GM12878 (cell line): ENCODE measurements around the gene UAP1L1. TPM values are rescaled to one million over a fixed set of nuclear protein-coding genes. Genes with fewer than 3 reads are reported as not detected.

Source experiments
- ATAC-seq: fragments of 200-7000 bp; cut with Tn5 transposase; 3 replicates; pipeline ENCODE4 v1.9.1; 2020; ENCODE audit warnings: mild to moderate bottlenecking, moderate library complexity
- BruUV-seq: library from RNA; stranded (reverse); fragments of 400-500 nt; replicated peaks from 2 replicates; lab custom pipeline; 2021; lab: Mats Ljungman, UMichigan
- CTCF ChIA-PET: fragments of 300-600 bp; sonication (Branson Sonifier 250); formaldehyde crosslinking; extraction: SDS; loops from one replicate; lab custom pipeline; 2021; ENCODE audit warnings: inconsistent platforms; lab: Yijun Ruan, JAX
- POLR2A ChIA-PET: fragments of 350-600 bp; formaldehyde crosslinking; extraction: SDS; loops from one replicate; lab custom pipeline; 2021; ENCODE audit warnings: inconsistent platforms; lab: Charles Lee
- RAD21 ChIA-PET: fragments of 300-600 bp; sonication (Branson Sonifier 250); formaldehyde crosslinking; loops from one replicate; lab custom pipeline; 2023; ENCODE audit warnings: antibody characterized with exemption; ENCODE audit not compliant: unreplicated experiment; lab: Charles Lee
- SMC1A ChIA-PET: fragments of 300-600 bp; sonication (Branson Sonifier 250); formaldehyde crosslinking; loops from one replicate; lab custom pipeline; 2023; ENCODE audit not compliant: unreplicated experiment, uncharacterized antibody; lab: Charles Lee
- DNase-seq: peaks from one replicate; pipeline ENCODE4 v3.0.0-alpha.2; 2011; ENCODE audit warnings: low read depth, low spot score
- FAIRE-seq: peaks from 3 replicates; lab custom pipeline; 2011; peaks lifted over from hg19 to GRCh38; lab: Jason Lieb, UNC
- H2AFZ ChIP-seq: 2 replicates; pipeline ENCODE4 v1.6.0; 2011; ENCODE audit warnings: low read depth, low read length, control low read depth; ENCODE audit not compliant: control insufficient read depth
- H3K27ac ChIP-seq: 2 replicates; pipeline ENCODE4 v1.5.1; 2011; ENCODE audit warnings: control low read depth; ENCODE audit not compliant: control insufficient read depth, insufficient read depth
- H3K27me3 ChIP-seq, 2 experiments: replicated peaks in 1 of 2; 2 replicates each; pipeline versions ENCODE4 v1.6.0 to v1.6.1; 2011; ENCODE audit warnings: low read length in 1 of 2; ENCODE audit not compliant: control insufficient read depth in 2 of 2, insufficient read depth in 2 of 2
- H3K36me3 ChIP-seq, 2 experiments: 2 replicates each; pipeline ENCODE4 v1.5.1; 2011; ENCODE audit warnings: low read length in 1 of 2; ENCODE audit not compliant: control insufficient read depth in 2 of 2, insufficient read depth in 2 of 2
- H3K4me1 ChIP-seq: 2 replicates; pipeline ENCODE4 v1.6.1; 2011; ENCODE audit warnings: mild to moderate bottlenecking, low read length, moderate library complexity, mixed read lengths; ENCODE audit not compliant: control insufficient read depth, insufficient read depth
- H3K4me2 ChIP-seq: 2 replicates; pipeline ENCODE4 v1.6.0; 2011; ENCODE audit warnings: control low read depth; ENCODE audit not compliant: control insufficient read depth, insufficient read depth
- H3K4me3 ChIP-seq: fragments of 200-600 bp; sonication (generic); 2 replicates; pipeline ENCODE4 v1.5.1; 2016
- H3K79me2 ChIP-seq: 2 replicates; pipeline ENCODE4 v1.6.0; 2011; ENCODE audit warnings: low read length; ENCODE audit not compliant: control insufficient read depth, insufficient read depth
- H3K9ac ChIP-seq: 2 replicates; pipeline ENCODE4 v1.8.0; 2011; ENCODE audit warnings: low read length, control low read depth, mixed read lengths; ENCODE audit not compliant: control insufficient read depth, insufficient read depth
- H3K9me3 ChIP-seq: replicated peaks from 3 replicates; pipeline ENCODE4 v1.5.1; 2011; ENCODE audit warnings: mild to moderate bottlenecking, low read length; ENCODE audit not compliant: control insufficient read depth, insufficient read depth
- H4K20me1 ChIP-seq: 2 replicates; pipeline ENCODE4 v1.6.0; 2011; ENCODE audit not compliant: control insufficient read depth, insufficient read depth
- ATF7 ChIP-seq: fragments of 450-650 bp; IDR thresholded peaks from 2 replicates; pipeline ENCODE4 v1.6.1; 2016; ENCODE audit warnings: low read depth, mild to moderate bottlenecking
- CEBPZ ChIP-seq: fragments of 150-350 bp; IDR thresholded peaks from 2 replicates; pipeline ENCODE4 v1.6.1; 2016; ENCODE audit warnings: low read depth, low read length
- FOS ChIP-seq: IDR thresholded peaks from 3 replicates; pipeline ENCODE4 v1.6.1; 2011; ENCODE audit warnings: borderline replicate concordance; ENCODE audit not compliant: insufficient read length; ENCODE audit errors: extremely low read depth
- GATAD2B ChIP-seq: fragments of 450-650 bp; conservative IDR thresholded peaks from 2 replicates; pipeline ENCODE4 v1.6.1; 2017; ENCODE audit warnings: low read depth, mild to moderate bottlenecking, moderate library complexity
- HCFC1 ChIP-seq: fragments of 150-350 bp; IDR thresholded peaks from 2 replicates; pipeline ENCODE4 v1.6.1; 2014; ENCODE audit warnings: low read length
- IRF4 ChIP-seq: IDR thresholded peaks from 2 replicates; pipeline ENCODE4 v1.6.1; 2011; ENCODE audit warnings: low read depth, low read length
- KAT2A ChIP-seq: conservative IDR thresholded peaks from 2 replicates; pipeline ENCODE4 v1.6.1; 2011; ENCODE audit warnings: low read depth, low read length; ENCODE audit not compliant: control insufficient read depth
- MEF2B ChIP-seq: fragments of 450-650 bp; IDR thresholded peaks from 2 replicates; pipeline ENCODE4 v1.6.1; 2018; ENCODE audit warnings: mild to moderate bottlenecking, moderate library complexity; ENCODE audit not compliant: partially characterized antibody, poor library complexity, severe bottlenecking
- PAX5 ChIP-seq: IDR thresholded peaks from 2 replicates; pipeline ENCODE4 v1.6.1; 2011; ENCODE audit warnings: low read depth, low read length, borderline replicate concordance
- PML ChIP-seq: IDR thresholded peaks from 2 replicates; pipeline ENCODE4 v1.6.1; 2012; ENCODE audit warnings: low read length, inconsistent platforms
- POLR2A ChIP-seq: IDR thresholded peaks from 2 replicates; pipeline ENCODE4 v1.6.1; 2011; ENCODE audit warnings: low read depth, mild to moderate bottlenecking, low read length
- RAD51 ChIP-seq: fragments of 450-650 bp; IDR thresholded peaks from 2 replicates; pipeline ENCODE4 v1.6.1; 2016; ENCODE audit warnings: moderate library complexity, mild to moderate bottlenecking, inconsistent platforms
- RBBP5 ChIP-seq: fragments of 200-600 bp; sonication (generic); conservative IDR thresholded peaks from 2 replicates; pipeline ENCODE4 v1.6.1; 2016
- SKIL ChIP-seq: fragments of 450-650 bp; IDR thresholded peaks from 2 replicates; pipeline ENCODE4 v1.6.1; 2017; ENCODE audit warnings: mild to moderate bottlenecking, low read depth, inconsistent platforms; ENCODE audit not compliant: poor library complexity, severe bottlenecking
- SMC3 ChIP-seq: IDR thresholded peaks from 2 replicates; pipeline ENCODE4 v1.6.1; 2011; ENCODE audit warnings: low read length, improper control_type of control experiment, borderline replicate concordance
- SP1 ChIP-seq: IDR thresholded peaks from one replicate; pipeline ENCODE4 v1.6.1; 2011; ENCODE audit warnings: low read depth, low read length
- ZNF217 ChIP-seq: fragments of 450-650 bp; IDR thresholded peaks from 2 replicates; pipeline ENCODE4 v1.6.1; 2017; ENCODE audit warnings: antibody characterized with exemption, mild to moderate bottlenecking
- WGBS: methylation state at CpG from one replicate; pipeline ENCODE4 v1.1.6; 2016; ENCODE audit warnings: low lambda C conversion rate; ENCODE audit not compliant: insufficient replicate concordance, insufficient coverage; ENCODE audit errors: missing lambda C conversion rate; 5-methylcytosine and 5-hydroxymethylcytosine counted together
- in situ Hi-C: fragments of 300-500 bp; cut with MboI; formaldehyde crosslinking; loops from 9 replicates; pipeline ENCODE4 v1.14.3; 2018; ENCODE audit warnings: mixed read lengths
- intact Hi-C: fragments of 100-400 bp; cut with micrococcal nuclease; formaldehyde crosslinking; loops from one replicate; pipeline ENCODE4 v1.14.2; 2022; ENCODE audit not compliant: unreplicated experiment
- polyA plus RNA-seq, 11 experiments: library from polyadenylated mRNA; depleted of rRNA in 4 of 11; unstranded in 6 of 11; stranded (reverse) in 5 of 11; fragments of >200 nt; fragmentation: Nextera tagmentation in 4 of 11; fragmentation: Illumina TruSeq in 1 of 11; extraction: Ambion mirVana in 4 of 11; extraction: Trizol in 1 of 11; gene quantifications; 1 replicate in 1 of 11; 2 replicates in 10 of 11; pipeline versions ENCODE4 v1.2.1 to v1.2.3, GENCODE V29; 2011 to 2016; ENCODE audit warnings: inconsistent platforms in 2 of 11, missing spikeins in 2 of 11, low read depth in 1 of 11
- total RNA-seq, 4 experiments: library from RNA; depleted of rRNA in 3 of 4; stranded (reverse); fragments of >200 nt in 3 of 4; fragmentation: Illumina TruSeq in 1 of 4; extraction: Trizol in 1 of 4; gene quantifications; 2 replicates each; pipeline versions ENCODE4 v1.2.1 to v1.2.3, GENCODE V29; 2013 to 2021
- TF ChIP-seq, protein P1 (sequence below): fragments of 450-650 bp; IDR thresholded peaks from 2 replicates; pipeline ENCODE4 v1.6.1; 2017; ENCODE audit warnings: low read depth, mild to moderate bottlenecking, moderate library complexity

UAP1L1 gene
- total and polyA plus RNA-seq, 10 of the 15 experiments (the other 5 are each of a cell fraction or from before 2014, with no cell fraction given), result 0.29 to 15.7 (median 5.8) TPM

DNA sequence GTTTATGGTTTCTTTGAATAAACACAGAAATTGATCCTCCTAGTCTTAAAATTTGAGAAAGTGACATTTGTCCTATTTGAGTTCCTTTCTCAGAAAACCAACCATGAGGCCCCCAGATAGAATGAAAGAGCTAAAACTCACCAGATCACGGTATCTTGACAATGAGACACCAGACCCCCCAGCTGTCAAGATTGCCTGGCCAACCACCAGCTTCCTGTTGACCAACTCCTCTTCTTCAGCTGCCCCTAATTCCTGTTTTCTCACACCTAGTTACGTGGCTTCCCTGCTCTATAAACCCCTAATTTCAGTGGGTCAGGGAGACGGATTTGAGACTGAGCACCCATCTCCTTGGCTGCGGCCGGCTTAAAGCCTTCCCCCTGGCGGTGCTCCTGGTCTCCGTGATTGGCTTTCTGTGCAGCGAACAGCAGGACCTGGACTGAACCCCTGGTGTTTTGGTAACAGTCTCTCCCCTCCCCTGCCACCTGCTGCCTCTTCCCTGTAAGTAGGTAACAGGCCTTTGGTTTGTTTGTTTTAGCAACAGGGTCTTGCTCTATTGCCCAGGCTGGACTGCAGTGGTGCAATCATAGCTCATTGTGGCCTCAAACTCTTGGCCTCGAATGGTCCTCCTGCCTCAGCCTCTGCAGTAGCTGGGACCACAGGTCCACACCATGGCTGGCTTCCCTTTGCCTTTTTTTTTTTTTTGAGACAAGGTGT is 18.6 kb upstream of the UAP1L1 start:
- no peak overlapping the region for H3K4me2 ChIP-seq
- SMC1A ChIA-PET, result no interaction called here
- no peak overlapping the region for H3K27ac ChIP-seq
- no peaks in the 10 kb centered on the region for H3K79me2 ChIP-seq
- TF ChIP-seq GATAD2B (no peak), RAD51 (no peak), PAX5 (no peak), POLR2A (no peak), ATF7 (no peak), SP1 (no peak), SMC3 (no peak), CEBPZ (no peak), RBBP5 (no peak), FOS (no peak), IRF4 (no peak), MEF2B (no peak), HCFC1 (no peak), ZNF217 (no peak), SKIL (no peak), KAT2A (no peak), PML (no peak)
- TF ChIP-seq, protein P1, sequence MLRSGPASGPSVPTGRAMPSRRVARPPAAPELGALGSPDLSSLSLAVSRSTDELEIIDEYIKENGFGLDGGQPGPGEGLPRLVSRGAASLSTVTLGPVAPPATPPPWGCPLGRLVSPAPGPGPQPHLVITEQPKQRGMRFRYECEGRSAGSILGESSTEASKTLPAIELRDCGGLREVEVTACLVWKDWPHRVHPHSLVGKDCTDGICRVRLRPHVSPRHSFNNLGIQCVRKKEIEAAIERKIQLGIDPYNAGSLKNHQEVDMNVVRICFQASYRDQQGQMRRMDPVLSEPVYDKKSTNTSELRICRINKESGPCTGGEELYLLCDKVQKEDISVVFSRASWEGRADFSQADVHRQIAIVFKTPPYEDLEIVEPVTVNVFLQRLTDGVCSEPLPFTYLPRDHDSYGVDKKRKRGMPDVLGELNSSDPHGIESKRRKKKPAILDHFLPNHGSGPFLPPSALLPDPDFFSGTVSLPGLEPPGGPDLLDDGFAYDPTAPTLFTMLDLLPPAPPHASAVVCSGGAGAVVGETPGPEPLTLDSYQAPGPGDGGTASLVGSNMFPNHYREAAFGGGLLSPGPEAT, result no peak
- TF ChIP-seq, all 136 proteins: peak for 0
- FAIRE-seq (no peak), DNase-seq (no peak), ATAC-seq (no peak)
- Histone ChIP-seq H3K4me3 (no peak overlapping the region), H3K9me3 (no peaks in the 10 kb centered on the region), H2AFZ (no peak overlapping the region), H3K9ac (no peak overlapping the region), H3K27me3 (peaks cover 0 to 3% of the 10 kb centered on the region in 2 experiments; a peak in 3 of 4 replicates), H4K20me1 (no peaks in the 10 kb centered on the region), H3K36me3 (no peaks in the 10 kb centered on the region), H3K4me1 (no peaks in the 10 kb centered on the region)
- ChIA-PET POLR2A (interaction anchor here (0.7 kb wide), 1 partner anchor 21 kb away, joined by 3 read pairs; no protein-coding TSS in a partner anchor), RAD21 (interaction anchor here (0.7 to 1.2 kb wide), 2 partner anchors 30 to 55 kb away, joined by 3 to 4 read pairs; partner anchors contain the start of gene ABCA2), CTCF (interaction anchor here (1.0 to 3.2 kb wide), 7 partner anchors 9 to 178 kb away, joined by 3 to 14 read pairs (median 6); partner anchors contain the start of gene NPDC1)
- no TSS peak for BruUV-seq
- intact Hi-C loops, result no loop called here
- in situ Hi-C loops, result no loop called here
- 40% methylated on average over 6 of the region's 9 CpGs for WGBS
